Omental fat pad (tissue), 4 donors: ENCODE results near the gene ABCE1. TPM values are rescaled to one million over a fixed set of nuclear protein-coding genes. Genes with fewer than 3 reads are reported as not detected.

ENCODE experiments used
- ATAC-seq: fragments of 150-250 bp; one replicate; pipeline ENCODE4 v1.9.1; 2016; ENCODE audit warnings: mild to moderate bottlenecking, moderate library complexity; ENCODE audit not compliant: low FRiP score
- DNase-seq: peaks from one replicate; pipeline ENCODE4 v3.0.0-alpha.2; 2019; ENCODE audit warnings: low spot score
- CTCF ChIP-seq, 3 donors: fragments of 450-650 bp; IDR thresholded peaks; one replicate each; pipeline ENCODE4 v1.5.1; 2016 to 2017; ENCODE audit warnings: antibody characterized with exemption in 3 of 3, mild to moderate bottlenecking in 3 of 3, moderate library complexity in 2 of 3
- total RNA-seq, 4 donors: library from RNA; depleted of rRNA; stranded (reverse); fragments of >200 nt; gene quantifications; one replicate each; pipeline ENCODE4 v1.1.0, GENCODE V29; 2016

Gene ABCE1
- total RNA-seq, 4 donors from 2014 or later, result 64.0 to 165 (median 82.4) TPM

DNA sequence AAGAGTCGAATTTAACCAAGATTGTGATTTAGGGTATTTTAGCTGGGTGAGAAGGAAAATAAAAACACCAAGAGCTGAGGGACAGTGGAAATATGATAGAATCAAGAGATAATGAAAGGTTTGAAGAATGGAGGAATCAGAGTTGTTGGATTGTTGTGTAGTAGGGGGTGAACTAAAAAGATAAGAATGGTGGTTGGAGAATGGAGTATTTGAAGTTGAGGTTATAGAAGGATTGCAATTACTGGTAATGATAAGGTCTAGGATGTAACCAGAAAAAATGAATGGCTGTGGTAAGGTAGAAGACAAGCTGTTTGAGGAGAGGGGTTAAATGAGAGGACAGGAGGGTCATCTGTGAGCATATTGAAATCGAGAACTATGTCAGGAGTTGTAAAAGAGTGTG, 4.5 kb downstream of the ABCE1 start:
- no peak for TF ChIP-seq CTCF (IDR thresholded peaks at IDR 0.05)
- no peak for DNase-seq
- no peak for ATAC-seq

DNA sequence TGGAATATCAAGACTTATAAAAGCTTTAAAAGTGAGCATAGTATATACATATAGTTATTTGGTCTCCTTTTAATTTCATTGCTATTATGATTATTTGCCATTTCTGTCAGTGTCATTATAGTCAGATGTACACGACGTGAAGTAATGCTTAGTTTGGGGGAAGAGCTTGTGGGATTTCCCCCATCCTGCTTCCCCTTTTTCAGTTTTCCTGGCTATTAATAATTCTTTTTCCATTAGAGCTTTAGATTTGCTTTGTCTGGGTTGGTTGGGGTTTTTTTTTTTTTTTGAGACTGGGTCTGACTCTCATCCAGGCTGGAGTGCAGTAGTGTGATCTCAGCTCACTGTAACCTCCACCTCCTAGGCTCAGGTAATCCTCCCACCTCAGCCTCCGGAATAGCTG, 5.4 kb downstream of the ABCE1 start:
- no peak for TF ChIP-seq CTCF (IDR thresholded peaks at IDR 0.05)
- DNase-seq (no peak), ATAC-seq (no peak)

DNA sequence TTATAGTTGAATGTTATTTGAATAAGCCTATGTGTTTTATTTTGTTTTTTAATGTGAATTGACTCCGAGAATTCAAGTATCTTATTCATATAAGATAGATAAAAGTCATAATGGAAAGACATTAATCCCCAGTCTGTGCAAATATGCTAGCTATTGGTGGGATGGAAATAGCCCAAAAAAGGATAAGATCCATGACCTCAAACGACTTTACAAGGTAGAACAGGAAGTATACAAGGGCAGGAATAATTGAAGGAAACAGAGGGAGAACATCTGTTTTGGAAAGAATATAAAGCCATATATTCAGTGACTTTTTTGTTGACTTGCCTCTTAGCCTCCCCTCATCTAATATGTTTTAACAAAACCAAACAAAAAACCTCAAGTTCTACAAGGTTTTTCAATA, 9.0 kb downstream of the ABCE1 start:
- ATAC-seq, result no peak
- TF ChIP-seq CTCF (IDR thresholded peaks at IDR 0.05), result no peak
- no peak for DNase-seq

- no peak for TF ChIP-seq CTCF (IDR thresholded peaks at IDR 0.05)
- DNase-seq, result no peak
- no peak for ATAC-seq
These were observed 10.0 kb downstream of the ABCE1 start for GRCh38 chr4:145108128-145108527.

- DNase-seq, result no peak
- TF ChIP-seq CTCF (IDR thresholded peaks at IDR 0.05), result no peak
- no peak for ATAC-seq
These were observed 27.3 kb downstream of the ABCE1 start for GRCh38 chr4:145125396-145125795.

GRCh38 chr4:145130130-145130529, 32.0 kb downstream of the ABCE1 start:
- ATAC-seq (no peak), DNase-seq (no peak)
- no peak for TF ChIP-seq CTCF (IDR thresholded peaks at IDR 0.05)

- no peak for ATAC-seq
- no peak for TF ChIP-seq CTCF (IDR thresholded peaks at IDR 0.05)
- DNase-seq, result no peak
These were observed 32.8 kb downstream of the ABCE1 start for GRCh38 chr4:145130788-145131399.
